HepG2 (cell line): Measurements from ENCODE around the gene GRM1.

ENCODE experiments used
- NFE2L1 ChIP-seq: sonication (generic); formaldehyde crosslinking; IDR thresholded peaks from 2 replicates; pipeline ENCODE4 v1.4.0; 2020; ENCODE audit warnings: missing genetic modification reagents, mild to moderate bottlenecking, borderline replicate concordance
- SMC3 ChIP-seq: IDR thresholded peaks from 2 replicates; pipeline ENCODE4 v1.6.1; 2011; ENCODE audit warnings: low read length, improper control_type of control experiment
- SRF ChIP-seq: IDR thresholded peaks from 2 replicates; pipeline ENCODE4 v1.6.1; 2011; ENCODE audit warnings: mild to moderate bottlenecking, low read depth, low read length, moderate library complexity
- TCF7 ChIP-seq: sonication (generic); IDR thresholded peaks from 2 replicates; pipeline ENCODE4 v1.6.1; 2016; ENCODE audit warnings: antibody characterized with exemption, low read depth
- TF ChIP-seq, protein P1 (sequence below), 2 experiments: IDR thresholded peaks; 2 replicates each; pipeline ENCODE4 v1.6.1; 2011 to 2012; ENCODE audit warnings: low read length in 2 of 2, borderline replicate concordance in 1 of 2, low read depth in 1 of 2, mild to moderate bottlenecking in 1 of 2, moderate library complexity in 1 of 2
- TF ChIP-seq, protein P2 (sequence below): sonication (generic); formaldehyde crosslinking; IDR thresholded peaks from 2 replicates; pipeline ENCODE4 v1.4.0; 2020; ENCODE audit warnings: missing genetic modification reagents

DNA sequence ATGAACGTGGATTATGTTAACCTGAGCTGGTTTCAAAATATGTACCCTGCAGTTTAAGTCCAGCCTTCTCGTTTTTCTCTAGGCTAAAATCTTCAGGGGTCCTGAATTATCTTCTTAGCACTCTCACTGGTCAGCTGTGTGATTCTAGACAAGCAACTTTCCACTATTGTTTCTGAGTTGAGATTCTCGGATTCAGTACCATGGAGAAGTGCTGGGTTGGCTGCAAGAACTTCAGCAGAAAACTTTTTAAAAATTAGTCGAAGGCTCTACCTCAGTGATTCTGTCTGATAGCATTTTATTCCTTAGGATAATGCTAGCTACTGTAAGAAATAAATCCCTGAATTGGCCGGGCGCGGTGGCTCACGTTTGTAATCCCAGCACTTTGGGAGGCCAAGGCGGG is 173.7 kb downstream of the GRM1 start:
- TF ChIP-seq NFE2L1 (CRISPR knock-in tag) = no peak
- TF ChIP-seq SMC3 = no peak
- TF ChIP-seq, protein P1, sequence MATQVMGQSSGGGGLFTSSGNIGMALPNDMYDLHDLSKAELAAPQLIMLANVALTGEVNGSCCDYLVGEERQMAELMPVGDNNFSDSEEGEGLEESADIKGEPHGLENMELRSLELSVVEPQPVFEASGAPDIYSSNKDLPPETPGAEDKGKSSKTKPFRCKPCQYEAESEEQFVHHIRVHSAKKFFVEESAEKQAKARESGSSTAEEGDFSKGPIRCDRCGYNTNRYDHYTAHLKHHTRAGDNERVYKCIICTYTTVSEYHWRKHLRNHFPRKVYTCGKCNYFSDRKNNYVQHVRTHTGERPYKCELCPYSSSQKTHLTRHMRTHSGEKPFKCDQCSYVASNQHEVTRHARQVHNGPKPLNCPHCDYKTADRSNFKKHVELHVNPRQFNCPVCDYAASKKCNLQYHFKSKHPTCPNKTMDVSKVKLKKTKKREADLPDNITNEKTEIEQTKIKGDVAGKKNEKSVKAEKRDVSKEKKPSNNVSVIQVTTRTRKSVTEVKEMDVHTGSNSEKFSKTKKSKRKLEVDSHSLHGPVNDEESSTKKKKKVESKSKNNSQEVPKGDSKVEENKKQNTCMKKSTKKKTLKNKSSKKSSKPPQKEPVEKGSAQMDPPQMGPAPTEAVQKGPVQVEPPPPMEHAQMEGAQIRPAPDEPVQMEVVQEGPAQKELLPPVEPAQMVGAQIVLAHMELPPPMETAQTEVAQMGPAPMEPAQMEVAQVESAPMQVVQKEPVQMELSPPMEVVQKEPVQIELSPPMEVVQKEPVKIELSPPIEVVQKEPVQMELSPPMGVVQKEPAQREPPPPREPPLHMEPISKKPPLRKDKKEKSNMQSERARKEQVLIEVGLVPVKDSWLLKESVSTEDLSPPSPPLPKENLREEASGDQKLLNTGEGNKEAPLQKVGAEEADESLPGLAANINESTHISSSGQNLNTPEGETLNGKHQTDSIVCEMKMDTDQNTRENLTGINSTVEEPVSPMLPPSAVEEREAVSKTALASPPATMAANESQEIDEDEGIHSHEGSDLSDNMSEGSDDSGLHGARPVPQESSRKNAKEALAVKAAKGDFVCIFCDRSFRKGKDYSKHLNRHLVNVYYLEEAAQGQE (IDR thresholded peaks at IDR 0.05; ENCODE audit: borderline replicate concordance in 1 of 2, low read depth in 1 of 2, low read length in 2 of 2) = peak in 1 of 2 experiments; percentile 30; a peak in 1 of 4 replicates
- no peak for TF ChIP-seq SRF
- TF ChIP-seq, protein P2, sequence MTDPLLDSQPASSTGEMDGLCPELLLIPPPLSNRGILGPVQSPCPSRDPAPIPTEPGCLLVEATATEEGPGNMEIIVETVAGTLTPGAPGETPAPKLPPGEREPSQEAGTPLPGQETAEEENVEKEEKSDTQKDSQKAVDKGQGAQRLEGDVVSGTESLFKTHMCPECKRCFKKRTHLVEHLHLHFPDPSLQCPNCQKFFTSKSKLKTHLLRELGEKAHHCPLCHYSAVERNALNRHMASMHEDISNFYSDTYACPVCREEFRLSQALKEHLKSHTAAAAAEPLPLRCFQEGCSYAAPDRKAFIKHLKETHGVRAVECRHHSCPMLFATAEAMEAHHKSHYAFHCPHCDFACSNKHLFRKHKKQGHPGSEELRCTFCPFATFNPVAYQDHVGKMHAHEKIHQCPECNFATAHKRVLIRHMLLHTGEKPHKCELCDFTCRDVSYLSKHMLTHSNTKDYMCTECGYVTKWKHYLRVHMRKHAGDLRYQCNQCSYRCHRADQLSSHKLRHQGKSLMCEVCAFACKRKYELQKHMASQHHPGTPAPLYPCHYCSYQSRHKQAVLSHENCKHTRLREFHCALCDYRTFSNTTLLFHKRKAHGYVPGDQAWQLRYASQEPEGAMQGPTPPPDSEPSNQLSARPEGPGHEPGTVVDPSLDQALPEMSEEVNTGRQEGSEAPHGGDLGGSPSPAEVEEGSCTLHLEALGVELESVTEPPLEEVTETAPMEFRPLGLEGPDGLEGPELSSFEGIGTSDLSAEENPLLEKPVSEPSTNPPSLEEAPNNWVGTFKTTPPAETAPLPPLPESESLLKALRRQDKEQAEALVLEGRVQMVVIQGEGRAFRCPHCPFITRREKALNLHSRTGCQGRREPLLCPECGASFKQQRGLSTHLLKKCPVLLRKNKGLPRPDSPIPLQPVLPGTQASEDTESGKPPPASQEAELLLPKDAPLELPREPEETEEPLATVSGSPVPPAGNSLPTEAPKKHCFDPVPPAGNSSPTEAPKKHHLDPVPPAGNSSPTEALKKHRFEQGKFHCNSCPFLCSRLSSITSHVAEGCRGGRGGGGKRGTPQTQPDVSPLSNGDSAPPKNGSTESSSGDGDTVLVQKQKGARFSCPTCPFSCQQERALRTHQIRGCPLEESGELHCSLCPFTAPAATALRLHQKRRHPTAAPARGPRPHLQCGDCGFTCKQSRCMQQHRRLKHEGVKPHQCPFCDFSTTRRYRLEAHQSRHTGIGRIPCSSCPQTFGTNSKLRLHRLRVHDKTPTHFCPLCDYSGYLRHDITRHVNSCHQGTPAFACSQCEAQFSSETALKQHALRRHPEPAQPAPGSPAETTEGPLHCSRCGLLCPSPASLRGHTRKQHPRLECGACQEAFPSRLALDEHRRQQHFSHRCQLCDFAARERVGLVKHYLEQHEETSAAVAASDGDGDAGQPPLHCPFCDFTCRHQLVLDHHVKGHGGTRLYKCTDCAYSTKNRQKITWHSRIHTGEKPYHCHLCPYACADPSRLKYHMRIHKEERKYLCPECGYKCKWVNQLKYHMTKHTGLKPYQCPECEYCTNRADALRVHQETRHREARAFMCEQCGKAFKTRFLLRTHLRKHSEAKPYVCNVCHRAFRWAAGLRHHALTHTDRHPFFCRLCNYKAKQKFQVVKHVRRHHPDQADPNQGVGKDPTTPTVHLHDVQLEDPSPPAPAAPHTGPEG (CRISPR knock-in tag) = no peak
- no peak for TF ChIP-seq TCF7
